GM23338 (cell line): ENCODE measurements around the gene AGAP1.
A peak's percentile ranks its signal among the peaks of the same experiment; 100 is the strongest.

Source experiments
- EZH2 ChIP-seq: fragments of 200-600 bp; sonication (generic); IDR thresholded peaks from one replicate; pipeline ENCODE4 v1.8.0; 2017; ENCODE audit warnings: antibody characterized with exemption, mild to moderate bottlenecking, low read depth; ENCODE audit not compliant: unreplicated experiment
- EZH2phosphoT487 ChIP-seq: fragments of 200-600 bp; sonication (generic); IDR thresholded peaks from one replicate; pipeline ENCODE4 v1.8.1; 2018; ENCODE audit warnings: antibody characterized with exemption; ENCODE audit not compliant: unreplicated experiment
- JUNB ChIP-seq: IDR thresholded peaks from one replicate; pipeline ENCODE4 v1.6.1; 2016; ENCODE audit warnings: antibody characterized with exemption; ENCODE audit not compliant: unreplicated experiment
- POLR2AphosphoS5 ChIP-seq: IDR thresholded peaks from 2 replicates; pipeline ENCODE4 v1.6.1; 2016; ENCODE audit warnings: antibody characterized with exemption, low read depth
- TF ChIP-seq, protein P1 (sequence below): IDR thresholded peaks from one replicate; pipeline ENCODE4 v1.6.1; 2018; ENCODE audit warnings: antibody characterized with exemption; ENCODE audit not compliant: unreplicated experiment
- TF ChIP-seq, protein P2 (sequence below), 2 experiments: fragments of 200-600 bp in 1 of 2; sonication (generic) in 1 of 2; conservative IDR thresholded peaks; 2 replicates each; pipeline versions ENCODE4 v1.5.1 to v1.6.1; 2016 to 2017; ENCODE audit warnings: antibody characterized with exemption in 2 of 2, low read depth in 2 of 2, mild to moderate bottlenecking in 2 of 2, moderate library complexity in 1 of 2
- TF ChIP-seq, protein P3 (sequence below): fragments of 250-450 bp; sonication (Bioruptor Pico); IDR thresholded peaks from 2 replicates; pipeline ENCODE4 v1.5.0; 2020; ENCODE audit warnings: mild to moderate bottlenecking, moderate library complexity

DNA sequence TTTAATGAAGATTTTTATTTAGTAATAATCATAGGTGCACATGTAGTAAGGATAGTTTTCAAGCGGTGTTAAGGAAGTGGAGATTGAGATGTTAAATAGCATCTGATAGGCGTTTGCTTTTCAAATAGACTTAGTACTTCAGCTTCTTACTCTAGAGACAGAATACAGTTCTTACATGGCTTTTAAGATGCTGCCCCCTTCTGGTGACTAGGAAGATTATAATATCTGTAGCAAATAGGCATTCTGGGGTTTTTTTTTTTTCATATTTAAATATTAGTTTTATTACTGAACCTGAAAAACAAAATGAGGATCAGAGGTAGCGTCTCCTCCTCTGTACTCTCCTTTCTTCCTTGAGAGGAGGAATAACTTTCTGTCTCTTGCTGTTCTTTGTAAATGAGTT lies 100.2 kb downstream of the AGAP1 start:
- TF ChIP-seq, protein P1, sequence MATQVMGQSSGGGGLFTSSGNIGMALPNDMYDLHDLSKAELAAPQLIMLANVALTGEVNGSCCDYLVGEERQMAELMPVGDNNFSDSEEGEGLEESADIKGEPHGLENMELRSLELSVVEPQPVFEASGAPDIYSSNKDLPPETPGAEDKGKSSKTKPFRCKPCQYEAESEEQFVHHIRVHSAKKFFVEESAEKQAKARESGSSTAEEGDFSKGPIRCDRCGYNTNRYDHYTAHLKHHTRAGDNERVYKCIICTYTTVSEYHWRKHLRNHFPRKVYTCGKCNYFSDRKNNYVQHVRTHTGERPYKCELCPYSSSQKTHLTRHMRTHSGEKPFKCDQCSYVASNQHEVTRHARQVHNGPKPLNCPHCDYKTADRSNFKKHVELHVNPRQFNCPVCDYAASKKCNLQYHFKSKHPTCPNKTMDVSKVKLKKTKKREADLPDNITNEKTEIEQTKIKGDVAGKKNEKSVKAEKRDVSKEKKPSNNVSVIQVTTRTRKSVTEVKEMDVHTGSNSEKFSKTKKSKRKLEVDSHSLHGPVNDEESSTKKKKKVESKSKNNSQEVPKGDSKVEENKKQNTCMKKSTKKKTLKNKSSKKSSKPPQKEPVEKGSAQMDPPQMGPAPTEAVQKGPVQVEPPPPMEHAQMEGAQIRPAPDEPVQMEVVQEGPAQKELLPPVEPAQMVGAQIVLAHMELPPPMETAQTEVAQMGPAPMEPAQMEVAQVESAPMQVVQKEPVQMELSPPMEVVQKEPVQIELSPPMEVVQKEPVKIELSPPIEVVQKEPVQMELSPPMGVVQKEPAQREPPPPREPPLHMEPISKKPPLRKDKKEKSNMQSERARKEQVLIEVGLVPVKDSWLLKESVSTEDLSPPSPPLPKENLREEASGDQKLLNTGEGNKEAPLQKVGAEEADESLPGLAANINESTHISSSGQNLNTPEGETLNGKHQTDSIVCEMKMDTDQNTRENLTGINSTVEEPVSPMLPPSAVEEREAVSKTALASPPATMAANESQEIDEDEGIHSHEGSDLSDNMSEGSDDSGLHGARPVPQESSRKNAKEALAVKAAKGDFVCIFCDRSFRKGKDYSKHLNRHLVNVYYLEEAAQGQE = no peak
- TF ChIP-seq, protein P2, sequence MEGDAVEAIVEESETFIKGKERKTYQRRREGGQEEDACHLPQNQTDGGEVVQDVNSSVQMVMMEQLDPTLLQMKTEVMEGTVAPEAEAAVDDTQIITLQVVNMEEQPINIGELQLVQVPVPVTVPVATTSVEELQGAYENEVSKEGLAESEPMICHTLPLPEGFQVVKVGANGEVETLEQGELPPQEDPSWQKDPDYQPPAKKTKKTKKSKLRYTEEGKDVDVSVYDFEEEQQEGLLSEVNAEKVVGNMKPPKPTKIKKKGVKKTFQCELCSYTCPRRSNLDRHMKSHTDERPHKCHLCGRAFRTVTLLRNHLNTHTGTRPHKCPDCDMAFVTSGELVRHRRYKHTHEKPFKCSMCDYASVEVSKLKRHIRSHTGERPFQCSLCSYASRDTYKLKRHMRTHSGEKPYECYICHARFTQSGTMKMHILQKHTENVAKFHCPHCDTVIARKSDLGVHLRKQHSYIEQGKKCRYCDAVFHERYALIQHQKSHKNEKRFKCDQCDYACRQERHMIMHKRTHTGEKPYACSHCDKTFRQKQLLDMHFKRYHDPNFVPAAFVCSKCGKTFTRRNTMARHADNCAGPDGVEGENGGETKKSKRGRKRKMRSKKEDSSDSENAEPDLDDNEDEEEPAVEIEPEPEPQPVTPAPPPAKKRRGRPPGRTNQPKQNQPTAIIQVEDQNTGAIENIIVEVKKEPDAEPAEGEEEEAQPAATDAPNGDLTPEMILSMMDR (conservative IDR thresholded peaks at IDR 0.05; ENCODE audit: low read depth in 2 of 2) = peak; percentile 60 to 86
- TF ChIP-seq EZH2 = no peak
- no peak for TF ChIP-seq POLR2AphosphoS5
- no peak for TF ChIP-seq EZH2phosphoT487
- no peak for TF ChIP-seq JUNB
- TF ChIP-seq, protein P3, sequence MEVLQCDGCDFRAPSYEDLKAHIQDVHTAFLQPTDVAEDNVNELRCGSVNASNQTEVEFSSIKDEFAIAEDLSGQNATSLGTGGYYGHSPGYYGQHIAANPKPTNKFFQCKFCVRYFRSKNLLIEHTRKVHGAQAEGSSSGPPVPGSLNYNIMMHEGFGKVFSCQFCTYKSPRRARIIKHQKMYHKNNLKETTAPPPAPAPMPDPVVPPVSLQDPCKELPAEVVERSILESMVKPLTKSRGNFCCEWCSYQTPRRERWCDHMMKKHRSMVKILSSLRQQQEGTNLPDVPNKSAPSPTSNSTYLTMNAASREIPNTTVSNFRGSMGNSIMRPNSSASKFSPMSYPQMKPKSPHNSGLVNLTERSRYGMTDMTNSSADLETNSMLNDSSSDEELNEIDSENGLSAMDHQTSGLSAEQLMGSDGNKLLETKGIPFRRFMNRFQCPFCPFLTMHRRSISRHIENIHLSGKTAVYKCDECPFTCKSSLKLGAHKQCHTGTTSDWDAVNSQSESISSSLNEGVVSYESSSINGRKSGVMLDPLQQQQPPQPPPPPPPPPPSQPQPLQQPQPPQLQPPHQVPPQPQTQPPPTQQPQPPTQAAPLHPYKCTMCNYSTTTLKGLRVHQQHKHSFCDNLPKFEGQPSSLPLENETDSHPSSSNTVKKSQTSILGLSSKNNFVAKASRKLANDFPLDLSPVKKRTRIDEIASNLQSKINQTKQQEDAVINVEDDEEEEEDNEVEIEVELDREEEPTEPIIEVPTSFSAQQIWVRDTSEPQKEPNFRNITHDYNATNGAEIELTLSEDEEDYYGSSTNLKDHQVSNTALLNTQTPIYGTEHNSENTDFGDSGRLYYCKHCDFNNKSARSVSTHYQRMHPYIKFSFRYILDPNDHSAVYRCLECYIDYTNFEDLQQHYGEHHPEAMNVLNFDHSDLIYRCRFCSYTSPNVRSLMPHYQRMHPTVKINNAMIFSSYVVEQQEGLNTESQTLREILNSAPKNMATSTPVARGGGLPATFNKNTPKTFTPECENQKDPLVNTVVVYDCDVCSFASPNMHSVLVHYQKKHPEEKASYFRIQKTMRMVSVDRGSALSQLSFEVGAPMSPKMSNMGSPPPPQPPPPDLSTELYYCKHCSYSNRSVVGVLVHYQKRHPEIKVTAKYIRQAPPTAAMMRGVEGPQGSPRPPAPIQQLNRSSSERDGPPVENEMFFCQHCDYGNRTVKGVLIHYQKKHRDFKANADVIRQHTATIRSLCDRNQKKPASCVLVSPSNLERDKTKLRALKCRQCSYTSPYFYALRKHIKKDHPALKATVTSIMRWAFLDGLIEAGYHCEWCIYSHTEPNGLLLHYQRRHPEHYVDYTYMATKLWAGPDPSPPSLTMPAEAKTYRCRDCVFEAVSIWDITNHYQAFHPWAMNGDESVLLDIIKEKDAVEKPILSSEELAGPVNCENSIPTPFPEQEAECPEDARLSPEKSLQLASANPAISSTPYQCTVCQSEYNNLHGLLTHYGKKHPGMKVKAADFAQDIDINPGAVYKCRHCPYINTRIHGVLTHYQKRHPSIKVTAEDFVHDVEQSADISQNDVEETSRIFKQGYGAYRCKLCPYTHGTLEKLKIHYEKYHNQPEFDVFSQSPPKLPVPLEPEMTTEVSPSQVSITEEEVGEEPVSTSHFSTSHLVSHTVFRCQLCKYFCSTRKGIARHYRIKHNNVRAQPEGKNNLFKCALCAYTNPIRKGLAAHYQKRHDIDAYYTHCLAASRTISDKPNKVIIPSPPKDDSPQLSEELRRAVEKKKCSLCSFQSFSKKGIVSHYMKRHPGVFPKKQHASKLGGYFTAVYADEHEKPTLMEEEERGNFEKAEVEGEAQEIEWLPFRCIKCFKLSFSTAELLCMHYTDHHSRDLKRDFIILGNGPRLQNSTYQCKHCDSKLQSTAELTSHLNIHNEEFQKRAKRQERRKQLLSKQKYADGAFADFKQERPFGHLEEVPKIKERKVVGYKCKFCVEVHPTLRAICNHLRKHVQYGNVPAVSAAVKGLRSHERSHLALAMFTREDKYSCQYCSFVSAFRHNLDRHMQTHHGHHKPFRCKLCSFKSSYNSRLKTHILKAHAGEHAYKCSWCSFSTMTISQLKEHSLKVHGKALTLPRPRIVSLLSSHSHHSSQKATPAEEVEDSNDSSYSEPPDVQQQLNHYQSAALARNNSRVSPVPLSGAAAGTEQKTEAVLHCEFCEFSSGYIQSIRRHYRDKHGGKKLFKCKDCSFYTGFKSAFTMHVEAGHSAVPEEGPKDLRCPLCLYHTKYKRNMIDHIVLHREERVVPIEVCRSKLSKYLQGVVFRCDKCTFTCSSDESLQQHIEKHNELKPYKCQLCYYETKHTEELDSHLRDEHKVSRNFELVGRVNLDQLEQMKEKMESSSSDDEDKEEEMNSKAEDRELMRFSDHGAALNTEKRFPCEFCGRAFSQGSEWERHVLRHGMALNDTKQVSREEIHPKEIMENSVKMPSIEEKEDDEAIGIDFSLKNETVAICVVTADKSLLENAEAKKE (CRISPR knock-in tag) = no peak
